ENCODE measurements around the gene CD93. TPM values are rescaled to one million over a fixed set of nuclear protein-coding genes. Genes with fewer than 3 reads are reported as not detected.
A peak's percentile ranks its signal among the peaks of the same experiment; 100 is the strongest.

Gene CD93
- total and polyA plus RNA-seq, 2 of the 8 experiments (the other 6 are each of a cell fraction or from before 2014, with no cell fraction given): under 0.01 to 0.07 TPM

- Histone ChIP-seq H3K4ac (replicated peaks; ENCODE audit: insufficient read length, low read depth, low read length) (no peak overlapping the region), H3K27ac (ENCODE audit: low read depth, low read length) (no peak overlapping the region), H2AFZ (ENCODE audit: low read length) (no peak overlapping the region), H3K23me2 (ENCODE audit: low read depth, low read length) (0 out of 2 replicates have a peak, but pooled peaks cover 2% of the 10 kb centered on the region), H4K20me1 (replicated peaks in 1 of 2; ENCODE audit: control insufficient read depth in 1 of 2, insufficient read depth in 2 of 2, low read length in 2 of 2) (no peaks in the 10 kb centered on the region), H2AK5ac (ENCODE audit: low read depth, low read length) (no peak overlapping the region), H2BK12ac (ENCODE audit: low read depth, low read length) (no peak overlapping the region), H4K91ac (replicated peaks; ENCODE audit: insufficient read length, low read length) (no peak overlapping the region), H2BK20ac (ENCODE audit: low read length) (0 out of 2 replicates have a peak overlapping the region, but pooled peaks have one; percentile 19), H2BK15ac (ENCODE audit: low read length) (no peak overlapping the region), H3K9ac (replicated peaks in 1 of 4; ENCODE audit: extremely low read depth in 1 of 4, low read depth in 3 of 4, low read length in 3 of 4) (no peak overlapping the region), H2BK5ac (ENCODE audit: low read depth, low read length) (no peak overlapping the region), H3K79me1 (ENCODE audit: low read depth, low read length) (no peaks in the 10 kb centered on the region), H3K14ac (ENCODE audit: insufficient read length) (no peak overlapping the region), H4K8ac (ENCODE audit: extremely low read depth, insufficient read depth, low read length) (no peak overlapping the region), H3K27me3 (replicated peaks in 1 of 4; ENCODE audit: control insufficient read depth in 3 of 4, extremely low read depth in 1 of 4, insufficient read depth in 3 of 4, low read length in 3 of 4) (peaks cover 4 to 37% (median 24%) of the 10 kb centered on the region in 4 experiments), H4K5ac (ENCODE audit: insufficient read length, low read depth, low read length) (no peak overlapping the region), H3K79me2 (ENCODE audit: control insufficient read depth in 1 of 2, insufficient read depth in 2 of 2, low read length in 2 of 2) (no peaks in the 10 kb centered on the region), H2BK120ac (replicated peaks; ENCODE audit: low read depth, low read length) (no peak overlapping the region), H3K18ac (ENCODE audit: extremely low read depth, low read length) (no peak overlapping the region), H3K9me3 (ENCODE audit: insufficient read depth in 2 of 2, low read depth in 1 of 2, low read length in 1 of 2) (no peaks in the 10 kb centered on the region), H3K23ac (ENCODE audit: insufficient read length) (no peak overlapping the region), H3K4me1 (replicated peaks in 1 of 4; ENCODE audit: control insufficient read depth in 3 of 4, insufficient read depth in 4 of 4, low read length in 3 of 4) (peaks cover 3 to 15% (median 8%) of the 10 kb centered on the region in 4 experiments; a peak in 5 of 7 replicates), H3K36me3 (ENCODE audit: control insufficient read depth in 2 of 4, insufficient read depth in 4 of 4, low read length in 3 of 4) (no peaks in the 10 kb centered on the region), H3K56ac (replicated peaks; ENCODE audit: insufficient read length, low read depth, low read length) (no peak overlapping the region), H3K4me2 (ENCODE audit: insufficient read depth in 1 of 2, low read depth in 2 of 2, low read length in 2 of 2) (peak overlapping the region; percentile 17 to 32; a peak in 2 of 4 replicates), H3K4me3 (ENCODE audit: extremely low read depth in 1 of 4, insufficient read depth in 2 of 4, low read depth in 3 of 4, low read length in 4 of 4) (no peak overlapping the region)
- CTCF ChIA-PET (ENCODE audit: partially characterized antibody): interaction anchor here (0.6 to 2.4 kb wide), 12 partner anchors 9 to 1106 kb away, joined by 3 to 8 read pairs (median 4); no protein-coding TSS in a partner anchor
- WGBS, 2 experiments (ENCODE audit: extremely low coverage in 1 of 2, insufficient coverage in 1 of 2, insufficient read length in 1 of 2, insufficient replicate concordance in 2 of 2, low coverage in 1 of 2, low lambda C conversion rate in 2 of 2, missing lambda C conversion rate in 1 of 2): 50% methylated on average over 3 of the region's 3 CpGs; no CpG with 5 or more reads in 1 of the 2 experiments
- no peak for TF ChIP-seq POLR2AphosphoS5 (IDR thresholded peaks at IDR 0.05; ENCODE audit: low read depth, low read length)
- no peak for TF ChIP-seq TCF12 (IDR thresholded peaks at IDR 0.05; ENCODE audit: low read depth, low read length)
- no peak for TF ChIP-seq RXRA (IDR thresholded peaks at IDR 0.05; ENCODE audit: insufficient read depth, low read depth, low read length)
- POLR2A ChIA-PET (ENCODE audit: partially characterized antibody): interaction anchor here (0.6 to 1.6 kb wide), 4 partner anchors 8 to 308 kb away, joined by 3 to 5 read pairs (median 4); partner anchors contain the start of gene NXT1
- no peak for FAIRE-seq
- no peak for DNase-seq (ENCODE audit: low read depth in 1 of 2, low spot score in 2 of 2)
Observed at GRCh38 chr20:23042270-23042669, 43.9 kb downstream of the CD93 start.

Measured in H1 (cell line).